Prostate gland (tissue), 2 donors: ENCODE data around the gene RIMBP2.

Source experiments
- CTCF ChIP-seq, 4 experiments: fragments of 200-600 bp in 2 of 4; fragments of 450-650 bp in 2 of 4; sonication (generic) in 2 of 4; IDR thresholded peaks; 1 replicate in 3 of 4; 2 replicates in 1 of 4; pipeline ENCODE4 v1.5.1; 2016 to 2019; ENCODE audit warnings: antibody characterized with exemption in 4 of 4, mild to moderate bottlenecking in 2 of 4, moderate library complexity in 2 of 4
- POLR2A ChIP-seq: fragments of 450-650 bp; IDR thresholded peaks from one replicate; pipeline ENCODE4 v1.6.1; 2016; ENCODE audit warnings: antibody characterized with exemption, mild to moderate bottlenecking
- POLR2AphosphoS5 ChIP-seq: sonication (generic); formaldehyde crosslinking; IDR thresholded peaks from one replicate; pipeline ENCODE4 v1.6.1; 2017; ENCODE audit warnings: antibody characterized with exemption

- TF ChIP-seq CTCF (IDR thresholded peaks at IDR 0.05), result no peak
- TF ChIP-seq POLR2A, result no peak
- no peak for TF ChIP-seq POLR2AphosphoS5
These were observed 79.7 kb downstream of the RIMBP2 start for GRCh38 chr12:130636370-130636769.
